HUES48 (cell line): ENCODE measurements around the gene RYK.
"Not testable (repeated sequence)": the region's sequence is repeated elsewhere in the genome, so short reads cannot be mapped to it uniquely, and the experiment has no call there.

Experiments used
- H3K27ac ChIP-seq: one replicate; pipeline ENCODE4 v1.7.0; 2013; ENCODE audit warnings: low read depth, low read length, inconsistent platforms
- H3K27me3 ChIP-seq: 2 replicates; pipeline ENCODE4 v1.6.1; 2013; ENCODE audit warnings: mild to moderate bottlenecking, low read length; ENCODE audit not compliant: control insufficient read depth, insufficient read depth
- H3K36me3 ChIP-seq: 2 replicates; pipeline ENCODE4 v1.6.1; 2013; ENCODE audit warnings: low read length; ENCODE audit not compliant: control insufficient read depth, insufficient read depth
- H3K4me1 ChIP-seq: 2 replicates; pipeline ENCODE4 v1.6.1; 2013; ENCODE audit warnings: mild to moderate bottlenecking, low read length; ENCODE audit not compliant: control insufficient read depth, insufficient read depth
- H3K4me3 ChIP-seq: 2 replicates; pipeline ENCODE4 v1.5.1; 2013; ENCODE audit warnings: mild to moderate bottlenecking, low read depth, low read length
- H3K9ac ChIP-seq: 2 replicates; pipeline ENCODE4 v1.6.1; 2013; ENCODE audit warnings: mild to moderate bottlenecking, low read depth, low read length, moderate library complexity
- H3K9me3 ChIP-seq: 2 replicates; pipeline ENCODE4 v1.6.1; 2013; ENCODE audit warnings: low read length; ENCODE audit not compliant: control insufficient read depth, insufficient read depth

The RYK gene

GRCh38 chr3:134282659-134283047, 32.0 kb upstream of the RYK start:
- no peaks in the 10 kb centered on the region for H3K27me3 ChIP-seq
- no peak overlapping the region for H3K4me3 ChIP-seq
- H3K36me3 ChIP-seq: no peaks in the 10 kb centered on the region
- no peak overlapping the region for H3K27ac ChIP-seq
- no peaks in the 10 kb centered on the region for H3K9me3 ChIP-seq
- no peaks in the 10 kb centered on the region for H3K4me1 ChIP-seq
- H3K9ac ChIP-seq: no peak overlapping the region

GRCh38 chr3:134281912-134282658, 31.4 kb upstream of the RYK start:
- Histone ChIP-seq H3K9ac (no peak overlapping the region), H3K27ac (no peak overlapping the region), H3K4me1 (no peaks in the 10 kb centered on the region), H3K4me3 (no peak overlapping the region), H3K9me3 (no peaks in the 10 kb centered on the region), H3K36me3 (no peaks in the 10 kb centered on the region), H3K27me3 (no peaks in the 10 kb centered on the region)

- H3K9me3 ChIP-seq: no peaks in the 10 kb centered on the region
- no peak overlapping the region for H3K4me3 ChIP-seq
- H3K4me1 ChIP-seq: no peaks in the 10 kb centered on the region
- H3K9ac ChIP-seq: no peak overlapping the region
- no peaks in the 10 kb centered on the region for H3K27me3 ChIP-seq
- H3K27ac ChIP-seq: no peak overlapping the region
- H3K36me3 ChIP-seq: no peaks in the 10 kb centered on the region
Measured at GRCh38 chr3:134279466-134279865, 28.8 kb upstream of the RYK start.

- Histone ChIP-seq H3K27ac (no peak overlapping the region), H3K9ac (no peak overlapping the region), H3K36me3 (no peaks in the 10 kb centered on the region)
Measured at GRCh38 chr3:134277066-134277660, 26.5 kb upstream of the RYK start.

GRCh38 chr3:134276086-134276485, 25.4 kb upstream of the RYK start:
- Histone ChIP-seq H3K4me1 (no peaks in the 10 kb centered on the region), H3K9me3 (no peaks in the 10 kb centered on the region), H3K27me3 (no peaks in the 10 kb centered on the region), H3K36me3 (no peaks in the 10 kb centered on the region), H3K4me3 (no peak overlapping the region), H3K9ac (no peak overlapping the region), H3K27ac (no peak overlapping the region)

More at GRCh38 chr3:134277066-134277660, 26.5 kb upstream of the RYK start:
- no peaks in the 10 kb centered on the region for H3K4me1 ChIP-seq
- H3K27me3 ChIP-seq: no peaks in the 10 kb centered on the region
- no peak overlapping the region for H3K4me3 ChIP-seq
- no peaks in the 10 kb centered on the region for H3K9me3 ChIP-seq

- H3K9me3 ChIP-seq, H3K36me3 ChIP-seq, H3K27me3 ChIP-seq, H3K27ac ChIP-seq, H3K9ac ChIP-seq, H3K4me3 ChIP-seq, H3K4me1 ChIP-seq: not testable (repeated sequence)
Measured at GRCh38 chr3:134275110-134275509, 24.5 kb upstream of the RYK start.

GRCh38 chr3:134274571-134274970, 23.9 kb upstream of the RYK start:
- no peaks in the 10 kb centered on the region for H3K36me3 ChIP-seq
- H3K27me3 ChIP-seq: no peaks in the 10 kb centered on the region
- H3K9me3 ChIP-seq: no peaks in the 10 kb centered on the region
- H3K4me1 ChIP-seq: no peaks in the 10 kb centered on the region
- no peak overlapping the region for H3K4me3 ChIP-seq
- H3K9ac ChIP-seq: no peak overlapping the region
- H3K27ac ChIP-seq: no peak overlapping the region

- Histone ChIP-seq H3K36me3 (no peaks in the 10 kb centered on the region), H3K4me1 (no peaks in the 10 kb centered on the region), H3K27me3 (no peaks in the 10 kb centered on the region), H3K9ac (no peak overlapping the region), H3K4me3 (no peak overlapping the region), H3K27ac (no peak overlapping the region), H3K9me3 (no peaks in the 10 kb centered on the region)
Measured at GRCh38 chr3:134267996-134268395, 17.3 kb upstream of the RYK start.

GRCh38 chr3:134260987-134261386, 10.3 kb upstream of the RYK start:
- 0 out of 2 replicates have a peak, but pooled peaks cover 4% of the 10 kb centered on the region for H3K9me3 ChIP-seq
- H3K27me3 ChIP-seq: no peaks in the 10 kb centered on the region
- peak overlapping the region; percentile 42; the same call in 1 of the 2 replicates for H3K4me3 ChIP-seq
- peaks cover 18% of the 10 kb centered on the region; the same call in 1 of the 2 replicates for H3K4me1 ChIP-seq
- H3K27ac ChIP-seq: peak overlapping the region; percentile 63
- H3K36me3 ChIP-seq: no peaks in the 10 kb centered on the region
- H3K9ac ChIP-seq: 0 out of 2 replicates have a peak overlapping the region, but pooled peaks have one; percentile 8

GRCh38 chr3:134258761-134259347, 8.2 kb upstream of the RYK start:
- H3K27me3 ChIP-seq: no peaks in the 10 kb centered on the region
- H3K4me1 ChIP-seq: peaks cover 20% of the 10 kb centered on the region; the same call in 1 of the 2 replicates
- H3K9me3 ChIP-seq: 0 out of 2 replicates have a peak, but pooled peaks cover 4% of the 10 kb centered on the region

GRCh38 chr3:134255404-134255803, 4.7 kb upstream of the RYK start:
- Histone ChIP-seq H3K9me3 (0 out of 2 replicates have a peak, but pooled peaks cover 2% of the 10 kb centered on the region), H3K9ac (no peak overlapping the region), H3K27ac (no peak overlapping the region), H3K36me3 (no peaks in the 10 kb centered on the region), H3K4me1 (peaks cover 19% of the 10 kb centered on the region), H3K27me3 (no peaks in the 10 kb centered on the region), H3K4me3 (no peak overlapping the region)

More at GRCh38 chr3:134258761-134259347, 8.2 kb upstream of the RYK start:
- H3K9ac ChIP-seq: no peak overlapping the region
- H3K36me3 ChIP-seq: no peaks in the 10 kb centered on the region
- no peak overlapping the region for H3K4me3 ChIP-seq
- no peak overlapping the region for H3K27ac ChIP-seq
